Suppressor macrophage treated with lipopolysaccharide for 1 hour (primary cell): ENCODE results near the gene A1CF.
"Not testable (repeated sequence)": the region's sequence is repeated elsewhere in the genome, so short reads cannot be mapped to it uniquely, and the experiment has no call there.

Experiments used
- DNase-seq, 3 donors: peaks; one replicate each; pipeline ENCODE4 v3.0.0-alpha.2; 2020 to 2022

The A1CF gene

GRCh38 chr10:50885097-50885859, at the start of gene A1CF:
A1CF (minus strand) TSS chr10:50885627; CDS start chr10:50859940, 25,687 bp downstream.
- DNase-seq: no peak

GRCh38 chr10:50931948-50932431, 46.6 kb upstream of the A1CF start:
- DNase-seq: no peak

- DNase-seq: no peak
These were observed 44.2 kb upstream of the A1CF start for GRCh38 chr10:50929670-50930069.

- DNase-seq: no peak
These were observed 42.7 kb upstream of the A1CF start for GRCh38 chr10:50928190-50928552.

- no peak for DNase-seq
These were observed 42.2 kb upstream of the A1CF start for GRCh38 chr10:50927522-50928189.

GRCh38 chr10:50923471-50923870, 38.0 kb upstream of the A1CF start:
- not testable (repeated sequence) for DNase-seq

- no peak for DNase-seq
These were observed 33.6 kb upstream of the A1CF start for GRCh38 chr10:50919010-50919409.

- DNase-seq: no peak
These were observed 33.1 kb upstream of the A1CF start for GRCh38 chr10:50918529-50918928.

- DNase-seq: no peak
These were observed 32.1 kb upstream of the A1CF start for GRCh38 chr10:50917486-50917885.

GRCh38 chr10:50909334-50910014, 24.0 kb upstream of the A1CF start:
- DNase-seq: no peak

GRCh38 chr10:50908366-50908765, 22.9 kb upstream of the A1CF start:
- no peak for DNase-seq

GRCh38 chr10:50905797-50906196, 20.4 kb upstream of the A1CF start:
- not testable (repeated sequence) for DNase-seq

- no peak for DNase-seq
These were observed 11.3 kb upstream of the A1CF start for GRCh38 chr10:50896721-50897120.

- DNase-seq: no peak
These were observed 8.9 kb upstream of the A1CF start for GRCh38 chr10:50894312-50894711.

- no peak for DNase-seq
These were observed 7.0 kb upstream of the A1CF start for GRCh38 chr10:50892467-50892866.

GRCh38 chr10:50884302-50884701, 1.1 kb downstream of the A1CF start:
- DNase-seq: no peak

- no peak for DNase-seq
These were observed 1.8 kb downstream of the A1CF start for GRCh38 chr10:50883629-50884028.

- DNase-seq: peak in 1 of 3 donors; percentile 1
These were observed 2.9 kb downstream of the A1CF start for GRCh38 chr10:50882540-50882983.

GRCh38 chr10:50881046-50881445, 4.4 kb downstream of the A1CF start:
- not testable (repeated sequence) for DNase-seq

GRCh38 chr10:50876429-50876828, 9.0 kb downstream of the A1CF start:
- no peak for DNase-seq

GRCh38 chr10:50874723-50875122, 10.7 kb downstream of the A1CF start:
- DNase-seq: no peak

GRCh38 chr10:50866317-50866716, 19.1 kb downstream of the A1CF start:
- no peak for DNase-seq

GRCh38 chr10:50862719-50863118, 22.7 kb downstream of the A1CF start:
- DNase-seq: no peak

- DNase-seq: no peak
These were observed 24.1 kb downstream of the A1CF start for GRCh38 chr10:50861370-50861769.
